Cardiac septum (tissue), 1 donor: Measurements from ENCODE around the gene COL27A1. TPM values are rescaled to one million over a fixed set of nuclear protein-coding genes. Genes with fewer than 3 reads are reported as not detected.
A peak's percentile ranks its signal among the peaks of the same experiment; 100 is the strongest.

Source experiments
- DNase-seq: peaks from one replicate; pipeline ENCODE4 v3.0.0-alpha.2; 2020; ENCODE audit warnings: low spot score
- intact Hi-C: fragments of 100-400 bp; cut with DNase I; formaldehyde crosslinking; loops from one replicate; pipeline ENCODE4 v1.14.0; 2022
- total RNA-seq: library from RNA; stranded (reverse); fragmentation: NEBNext Ultra II Directional; extraction: Animal tissue kit (Norgen Biotek cat#: 25700); gene quantifications from one replicate; pipeline ENCODE4 v1.2.1, GENCODE V29; 2021
- donor health status: DM: no; HTN: no; CAD: no.

The COL27A1 gene
- total RNA-seq, 1 donor from 2014 or later, result 12.8 TPM

GRCh38 chr9:114286146-114286679, 130.9 kb downstream of the COL27A1 start:
- DNase-seq, result peak; percentile 33
- intact Hi-C loops, result no loop called here

GRCh38 chr9:114287001-114287762, 131.8 kb downstream of the COL27A1 start:
- peak; percentile 65 for DNase-seq
- intact Hi-C loops, result no loop called here

- intact Hi-C loops, result no loop called here
- DNase-seq, result peak; percentile 62
Measured at GRCh38 chr9:114287763-114288192, 132.4 kb downstream of the COL27A1 start.

GRCh38 chr9:114288193-114289091, 133.1 kb downstream of the COL27A1 start:
- intact Hi-C loops, result no loop called here
- DNase-seq, result peak; percentile 71

- intact Hi-C loops, result no loop called here
- DNase-seq, result peak; percentile 70
Measured at GRCh38 chr9:114289106-114289505, 133.8 kb downstream of the COL27A1 start.

- peak; percentile 73 for DNase-seq
- intact Hi-C loops, result loop anchor here (2.0 to 5.0 kb wide), 3 partner anchors 135 to 208 kb away; partner anchors contain the start of gene COL27A1
Measured at GRCh38 chr9:114289571-114290481, 134.5 kb downstream of the COL27A1 start.

- intact Hi-C loops, result loop anchor here (2.0 to 5.0 kb wide), 3 partner anchors 136 to 208 kb away; partner anchors contain the start of gene COL27A1
- DNase-seq, result peak; percentile 27
Measured at GRCh38 chr9:114290561-114290986, 135.2 kb downstream of the COL27A1 start.

- intact Hi-C loops, result loop anchor here (2.0 to 5.0 kb wide), 3 partner anchors 136 to 209 kb away; partner anchors contain the start of gene COL27A1
- peak; percentile 81 for DNase-seq
Measured at GRCh38 chr9:114291064-114291474, 135.7 kb downstream of the COL27A1 start.

GRCh38 chr9:114291886-114292590, 136.7 kb downstream of the COL27A1 start:
- intact Hi-C loops, result loop anchor here (2.0 to 5.0 kb wide), 3 partner anchors 137 to 210 kb away; partner anchors contain the start of gene COL27A1
- peak; percentile 58 for DNase-seq

- intact Hi-C loops, result loop anchor here (5.0 kb wide), 1 partner anchor 212 kb away; no protein-coding TSS in a partner anchor
Measured at GRCh38 chr9:114294664-114295063, 139.3 kb downstream of the COL27A1 start.

GRCh38 chr9:114296338-114296737, 141.0 kb downstream of the COL27A1 start:
- intact Hi-C loops, result no loop called here
- no peak for DNase-seq

More at GRCh38 chr9:114294664-114295063, 139.3 kb downstream of the COL27A1 start:
- DNase-seq, result no peak

GRCh38 chr9:114299286-114300152, 144.2 kb downstream of the COL27A1 start:
- intact Hi-C loops, result no loop called here
- peak; percentile 72 for DNase-seq

GRCh38 chr9:114300153-114300845, 145.0 kb downstream of the COL27A1 start:
- intact Hi-C loops, result no loop called here
- peak; percentile 54 for DNase-seq

- peak; percentile 39 for DNase-seq
- intact Hi-C loops, result no loop called here
Measured at GRCh38 chr9:114300846-114301797, 145.8 kb downstream of the COL27A1 start.

- DNase-seq, result peak; percentile 49
- intact Hi-C loops, result no loop called here
Measured at GRCh38 chr9:114301798-114302565, 146.6 kb downstream of the COL27A1 start.
